Neutrophil (primary cell): Measurements from ENCODE around the gene ZG16.
"Not testable (repeated sequence)": the region's sequence is repeated elsewhere in the genome, so short reads cannot be mapped to it uniquely, and the experiment has no call there.

Experiments
- H3K27ac ChIP-seq: fragments of 200-600 bp; sonication (generic); 2 replicates; pipeline ENCODE4 v1.5.1; 2016; ENCODE audit warnings: mild to moderate bottlenecking, moderate library complexity
- H3K27me3 ChIP-seq: fragments of 200-600 bp; sonication (generic); 2 replicates; pipeline ENCODE4 v1.6.0; 2016; ENCODE audit warnings: mild to moderate bottlenecking
- H3K36me3 ChIP-seq: fragments of 200-600 bp; sonication (generic); 2 replicates; pipeline ENCODE4 v1.5.1; 2017
- H3K4me1 ChIP-seq, 2 experiments: fragments of 200-600 bp in 1 of 2; sonication (generic) in 1 of 2; 1 replicate in 1 of 2; 2 replicates in 1 of 2; pipeline versions ENCODE4 v1.5.1 to v1.6.1; 2013 to 2016; ENCODE audit warnings: low read depth in 1 of 2, low read length in 1 of 2, mild to moderate bottlenecking in 1 of 2, moderate library complexity in 1 of 2; ENCODE audit not compliant: control insufficient read depth in 1 of 2, insufficient read depth in 1 of 2
- H3K4me3 ChIP-seq, 2 experiments: fragments of 200-600 bp in 1 of 2; sonication (generic) in 1 of 2; 1 replicate in 1 of 2; 2 replicates in 1 of 2; pipeline ENCODE4 v1.5.1; 2013 to 2016; ENCODE audit warnings: low read depth in 1 of 2, low read length in 1 of 2, mild to moderate bottlenecking in 1 of 2, moderate library complexity in 1 of 2
- H3K9me3 ChIP-seq: fragments of 200-600 bp; sonication (generic); 2 replicates; pipeline ENCODE4 v1.5.1; 2016
- CTCF ChIP-seq: fragments of 200-600 bp; sonication (generic); IDR thresholded peaks from 2 replicates; pipeline ENCODE4 v1.5.1; 2016; ENCODE audit warnings: antibody characterized with exemption

ZG16 gene

GRCh38 chr16:29757950-29758466 lies 20.0 kb upstream of the ZG16 start:
- H3K27ac ChIP-seq, result no peak overlapping the region
- no peaks in the 10 kb centered on the region for H3K9me3 ChIP-seq
- peaks cover 0 to 3% of the 10 kb centered on the region in 2 experiments for H3K4me1 ChIP-seq
- H3K27me3 ChIP-seq, result no peaks in the 10 kb centered on the region
- no peak for TF ChIP-seq CTCF
- no peaks in the 10 kb centered on the region for H3K36me3 ChIP-seq
- no peak overlapping the region for H3K4me3 ChIP-seq

GRCh38 chr16:29760567-29761279 lies 17.3 kb upstream of the ZG16 start:
- no peak overlapping the region for H3K27ac ChIP-seq

GRCh38 chr16:29761280-29761651 lies 16.8 kb upstream of the ZG16 start:
- H3K4me3 ChIP-seq, H3K4me1 ChIP-seq, H3K27me3 ChIP-seq, H3K27ac ChIP-seq, H3K36me3 ChIP-seq, H3K9me3 ChIP-seq: not testable (repeated sequence)

More at GRCh38 chr16:29760567-29761279, 17.3 kb upstream of the ZG16 start:
- Histone ChIP-seq H3K27me3 (no peaks in the 10 kb centered on the region), H3K4me1 (peaks cover 0 to 3% of the 10 kb centered on the region in 2 experiments), H3K36me3 (no peaks in the 10 kb centered on the region), H3K9me3 (no peaks in the 10 kb centered on the region), H3K4me3 (no peak overlapping the region)
- TF ChIP-seq CTCF, result no peak

GRCh38 chr16:29761882-29762281 lies 16.2 kb upstream of the ZG16 start:
- TF ChIP-seq CTCF, result no peak
- no peaks in the 10 kb centered on the region for H3K27me3 ChIP-seq

GRCh38 chr16:29763326-29763725 lies 14.7 kb upstream of the ZG16 start:
- no peak for TF ChIP-seq CTCF
- no peaks in the 10 kb centered on the region for H3K9me3 ChIP-seq

More at GRCh38 chr16:29761882-29762281, 16.2 kb upstream of the ZG16 start:
- H3K4me1 ChIP-seq, result peaks cover 0 to 3% of the 10 kb centered on the region in 2 experiments
- H3K9me3 ChIP-seq, result no peaks in the 10 kb centered on the region
- no peak overlapping the region for H3K27ac ChIP-seq
- no peaks in the 10 kb centered on the region for H3K36me3 ChIP-seq
- H3K4me3 ChIP-seq, result no peak overlapping the region

GRCh38 chr16:29765167-29766032 lies 12.7 kb upstream of the ZG16 start:
- Histone ChIP-seq H3K27me3 (no peaks in the 10 kb centered on the region), H3K4me1 (peaks cover 3 to 5% of the 10 kb centered on the region in 2 experiments), H3K27ac (no peak overlapping the region), H3K9me3 (no peaks in the 10 kb centered on the region), H3K4me3 (no peak overlapping the region), H3K36me3 (no peaks in the 10 kb centered on the region)
- no peak for TF ChIP-seq CTCF

More at GRCh38 chr16:29763326-29763725, 14.7 kb upstream of the ZG16 start:
- H3K36me3 ChIP-seq, result no peaks in the 10 kb centered on the region
- H3K27ac ChIP-seq, result no peak overlapping the region
- no peak overlapping the region for H3K4me3 ChIP-seq
- no peaks in the 10 kb centered on the region for H3K27me3 ChIP-seq
- no peaks in the 10 kb centered on the region for H3K4me1 ChIP-seq
